Skeletal muscle tissue (tissue), 4 donors: ENCODE data around the gene AIG1. TPM values are rescaled to one million over a fixed set of nuclear protein-coding genes. Genes with fewer than 3 reads are reported as not detected.

Experiments
- H3K27ac ChIP-seq: one replicate; pipeline ENCODE4 v1.7.0; 2013; ENCODE audit warnings: mild to moderate bottlenecking, low read depth, low read length, inconsistent platforms
- H3K27me3 ChIP-seq, 3 donors: one replicate each; pipeline ENCODE4 v1.7.0; 2013; ENCODE audit warnings: low read length in 3 of 3; ENCODE audit not compliant: control insufficient read depth in 3 of 3, insufficient read depth in 3 of 3
- H3K36me3 ChIP-seq, 3 donors: one replicate each; pipeline ENCODE4 v1.7.0; 2013; ENCODE audit warnings: low read length in 3 of 3; ENCODE audit not compliant: control insufficient read depth in 3 of 3, insufficient read depth in 3 of 3
- H3K4me1 ChIP-seq, 3 donors: one replicate each; pipeline ENCODE4 v1.7.0; 2013; ENCODE audit warnings: low read length in 3 of 3, mild to moderate bottlenecking in 3 of 3; ENCODE audit not compliant: control insufficient read depth in 3 of 3, insufficient read depth in 3 of 3
- H3K4me3 ChIP-seq, 3 donors: one replicate each; pipeline ENCODE4 v1.7.0; 2013; ENCODE audit warnings: low read length in 3 of 3
- H3K9ac ChIP-seq, 3 donors: one replicate each; pipeline ENCODE4 v1.7.0; 2013; ENCODE audit warnings: low read length in 3 of 3, mild to moderate bottlenecking in 3 of 3, moderate library complexity in 2 of 3, low read depth in 1 of 3
- H3K9me3 ChIP-seq, 3 donors: one replicate each; pipeline ENCODE4 v1.7.0; 2013; ENCODE audit warnings: low read length in 3 of 3; ENCODE audit not compliant: control insufficient read depth in 3 of 3
- total RNA-seq: library from RNA; depleted of rRNA; stranded (reverse); fragments of >200 nt; gene quantifications from one replicate; pipeline ENCODE4 v1.2.3, GENCODE V29; 2014
- donor health status: Osteomylitis.

The AIG1 gene
- total RNA-seq, 1 donor from 2014 or later: 31.3 TPM

GRCh38 chr6:143356101-143356880, 295.6 kb downstream of the AIG1 start:
- Histone ChIP-seq H3K36me3 (no peaks in the 10 kb centered on the region), H3K4me1 (no peaks in the 10 kb centered on the region), H3K27me3 (no peaks in the 10 kb centered on the region), H3K9ac (no peak overlapping the region), H3K4me3 (no peak overlapping the region), H3K9me3 (no peaks in the 10 kb centered on the region), H3K27ac (no peak overlapping the region)

DNA sequence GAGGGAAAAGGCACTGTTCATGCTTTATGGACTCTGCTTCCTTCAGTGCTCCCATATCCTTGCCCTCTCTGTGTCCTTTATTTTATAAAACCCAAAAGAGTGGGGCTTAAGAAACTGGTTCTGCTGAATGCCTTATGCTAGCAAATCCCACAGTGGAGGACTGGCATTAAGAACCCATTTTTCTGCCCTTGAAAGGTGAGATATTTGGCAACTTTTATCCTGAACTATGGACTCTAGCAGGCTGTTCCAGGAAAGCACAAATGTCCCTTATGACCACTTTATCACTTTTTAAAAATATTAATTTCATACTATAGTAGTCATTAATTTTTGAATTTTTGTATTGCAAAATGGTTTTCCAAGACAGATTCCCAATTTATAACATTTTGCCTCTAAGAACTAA, 296.5 kb downstream of the AIG1 start:
- no peaks in the 10 kb centered on the region for H3K36me3 ChIP-seq
- H3K27me3 ChIP-seq: no peaks in the 10 kb centered on the region
- no peak overlapping the region for H3K9ac ChIP-seq
- no peaks in the 10 kb centered on the region for H3K9me3 ChIP-seq
- no peak overlapping the region for H3K4me3 ChIP-seq
- no peak overlapping the region for H3K27ac ChIP-seq
- H3K4me1 ChIP-seq: no peaks in the 10 kb centered on the region

DNA sequence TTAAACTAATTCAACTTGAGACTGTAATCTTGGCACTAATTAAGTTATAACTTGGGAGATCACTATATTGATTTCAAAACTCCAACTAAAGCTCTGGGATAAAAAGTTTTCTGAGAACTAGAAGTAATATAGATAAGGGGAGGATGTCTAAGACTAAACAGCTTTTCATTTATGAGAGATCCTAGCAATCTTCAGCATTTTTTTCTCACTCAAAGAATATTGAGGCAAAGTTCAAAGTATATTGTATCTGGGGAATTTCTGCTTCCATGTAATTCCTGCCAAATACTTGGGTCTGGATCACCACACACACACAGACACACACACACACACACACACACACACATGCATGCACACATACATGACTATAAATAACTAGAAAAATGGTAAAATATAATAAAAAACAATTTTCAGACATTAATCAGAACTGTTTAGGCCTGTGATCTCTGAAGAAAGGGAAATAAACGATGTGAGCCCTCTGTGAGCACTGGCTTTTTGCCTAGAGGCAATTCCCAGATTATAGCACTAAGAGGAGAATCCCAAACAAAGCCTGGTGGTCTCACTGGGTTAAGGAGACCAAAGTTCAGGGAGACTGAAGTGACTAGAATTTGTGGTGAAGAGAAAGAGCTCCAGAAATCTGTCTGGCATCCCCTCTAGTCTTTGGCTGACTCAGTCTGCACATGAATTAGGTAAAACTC, 297.0 kb downstream of the AIG1 start:
- Histone ChIP-seq H3K4me1 (no peaks in the 10 kb centered on the region), H3K27ac (peak overlapping the region; percentile 14), H3K4me3 (no peak overlapping the region), H3K27me3 (no peaks in the 10 kb centered on the region), H3K36me3 (no peaks in the 10 kb centered on the region), H3K9me3 (no peaks in the 10 kb centered on the region), H3K9ac (no peak overlapping the region)

DNA sequence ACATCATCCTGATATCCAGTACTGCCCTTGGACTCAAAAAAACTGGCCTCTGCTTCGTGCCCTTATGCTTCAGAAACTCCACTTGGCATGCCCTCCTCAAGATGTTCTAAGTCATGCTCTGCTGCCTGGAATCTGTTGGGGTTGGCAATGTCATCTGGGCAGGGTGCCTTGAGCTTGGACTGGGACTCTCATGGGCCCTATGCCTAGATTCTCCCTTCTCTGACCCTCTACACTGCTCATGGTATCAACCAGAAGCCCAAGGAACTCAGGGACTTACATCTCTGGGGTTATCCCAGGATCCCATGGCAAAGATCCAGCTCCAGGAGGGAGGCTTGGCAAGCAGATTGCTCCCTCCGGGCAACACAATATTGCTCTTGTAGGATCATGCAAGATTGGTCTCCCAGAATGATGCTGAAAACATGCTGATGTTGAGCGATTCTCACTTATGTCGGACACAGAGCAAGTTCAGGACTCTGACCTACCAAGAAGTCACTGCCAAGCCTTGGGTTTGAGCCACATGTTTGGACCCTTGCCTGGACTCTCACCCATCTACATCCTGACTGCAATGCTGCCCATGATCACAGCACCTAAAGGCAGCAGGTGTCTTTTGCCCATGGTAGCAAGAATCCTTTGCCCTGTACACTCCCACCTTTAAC, 301.0 kb downstream of the AIG1 start:
- Histone ChIP-seq H3K9me3 (no peaks in the 10 kb centered on the region), H3K36me3 (no peaks in the 10 kb centered on the region), H3K9ac (no peak overlapping the region), H3K4me3 (no peak overlapping the region), H3K27ac (no peak overlapping the region), H3K4me1 (no peaks in the 10 kb centered on the region), H3K27me3 (no peaks in the 10 kb centered on the region)

DNA sequence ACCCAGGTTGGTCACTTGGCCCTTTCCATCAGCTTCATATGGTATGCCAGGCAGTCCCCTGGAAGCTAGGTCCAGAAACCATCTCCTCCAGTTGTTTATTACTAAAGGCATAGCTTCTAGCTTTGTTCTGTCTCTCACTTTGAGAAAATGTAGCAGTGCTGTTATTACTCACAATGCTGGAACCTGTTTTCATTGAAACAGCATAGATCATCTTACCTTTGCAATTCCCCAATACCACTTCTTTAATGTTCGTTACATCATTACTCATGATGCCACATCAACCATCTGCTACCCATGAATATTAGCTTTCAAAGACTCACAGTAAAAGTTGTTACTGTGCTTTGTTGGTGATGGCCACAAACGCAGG, 301.5 kb downstream of the AIG1 start:
- Histone ChIP-seq H3K27ac (no peak overlapping the region), H3K9ac (no peak overlapping the region), H3K4me3 (no peak overlapping the region), H3K27me3 (no peaks in the 10 kb centered on the region), H3K4me1 (no peaks in the 10 kb centered on the region), H3K36me3 (no peaks in the 10 kb centered on the region), H3K9me3 (no peaks in the 10 kb centered on the region)

DNA sequence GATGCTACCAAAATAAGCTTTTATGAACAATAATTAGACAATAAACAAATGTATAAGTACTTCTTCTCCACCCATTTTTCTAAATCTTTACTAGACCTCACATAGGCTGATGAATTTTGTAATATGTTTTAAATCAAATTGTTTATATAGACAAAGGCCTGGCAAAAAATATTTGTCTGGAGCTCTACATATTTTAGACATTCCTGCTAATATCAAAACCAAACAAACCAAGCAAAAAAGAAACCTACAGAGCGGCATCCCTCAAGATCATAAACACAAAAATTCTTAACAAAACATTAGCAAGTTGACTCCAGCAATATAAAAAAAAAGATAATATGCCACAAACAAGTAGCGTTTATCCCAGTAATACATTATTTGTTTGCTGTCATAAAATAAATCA, 302.6 kb downstream of the AIG1 start:
- Histone ChIP-seq H3K9me3 (no peaks in the 10 kb centered on the region), H3K36me3 (no peaks in the 10 kb centered on the region), H3K4me3 (no peak overlapping the region), H3K9ac (no peak overlapping the region), H3K27me3 (no peaks in the 10 kb centered on the region), H3K4me1 (no peaks in the 10 kb centered on the region), H3K27ac (no peak overlapping the region)

GRCh38 chr6:143368426-143368825, 307.7 kb downstream of the AIG1 start:
- Histone ChIP-seq H3K27me3 (no peaks in the 10 kb centered on the region), H3K36me3 (no peaks in the 10 kb centered on the region), H3K9me3 (no peaks in the 10 kb centered on the region), H3K4me1 (no peaks in the 10 kb centered on the region), H3K27ac (no peak overlapping the region), H3K4me3 (no peak overlapping the region), H3K9ac (no peak overlapping the region)

GRCh38 chr6:143369971-143370370, 309.3 kb downstream of the AIG1 start:
- Histone ChIP-seq H3K9me3 (no peaks in the 10 kb centered on the region), H3K27me3 (no peaks in the 10 kb centered on the region), H3K4me3 (no peak overlapping the region), H3K4me1 (no peaks in the 10 kb centered on the region), H3K9ac (no peak overlapping the region), H3K36me3 (no peaks in the 10 kb centered on the region), H3K27ac (no peak overlapping the region)

GRCh38 chr6:143370812-143371370, 310.2 kb downstream of the AIG1 start:
- no peaks in the 10 kb centered on the region for H3K9me3 ChIP-seq
- H3K9ac ChIP-seq: no peak overlapping the region
- H3K4me1 ChIP-seq: no peaks in the 10 kb centered on the region
- H3K27me3 ChIP-seq: no peaks in the 10 kb centered on the region
- no peak overlapping the region for H3K27ac ChIP-seq
- no peaks in the 10 kb centered on the region for H3K36me3 ChIP-seq
- H3K4me3 ChIP-seq: no peak overlapping the region
